ENCODE measurements around the gene RNASE1.

DNA sequence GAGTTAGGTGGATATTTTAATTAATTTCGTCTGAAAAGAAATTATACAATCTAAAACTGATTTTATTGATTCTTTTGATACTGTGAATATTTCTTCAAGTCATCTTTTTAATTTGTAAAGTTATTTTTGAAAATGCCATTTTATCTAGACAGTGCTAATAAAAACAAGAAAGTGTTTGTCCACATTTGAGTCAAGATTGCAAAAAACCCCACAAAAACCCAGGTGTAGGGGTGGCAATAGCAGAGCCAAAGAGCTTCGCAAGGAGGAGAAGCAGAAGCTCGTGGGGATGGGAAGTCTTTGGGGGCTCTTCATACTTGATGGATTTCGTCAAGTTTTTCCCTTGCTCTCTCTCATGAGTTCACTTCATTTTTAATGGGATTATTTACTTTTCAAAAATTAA is 15.6 kb downstream of the RNASE1 start:
- TF ChIP-seq, protein P1, sequence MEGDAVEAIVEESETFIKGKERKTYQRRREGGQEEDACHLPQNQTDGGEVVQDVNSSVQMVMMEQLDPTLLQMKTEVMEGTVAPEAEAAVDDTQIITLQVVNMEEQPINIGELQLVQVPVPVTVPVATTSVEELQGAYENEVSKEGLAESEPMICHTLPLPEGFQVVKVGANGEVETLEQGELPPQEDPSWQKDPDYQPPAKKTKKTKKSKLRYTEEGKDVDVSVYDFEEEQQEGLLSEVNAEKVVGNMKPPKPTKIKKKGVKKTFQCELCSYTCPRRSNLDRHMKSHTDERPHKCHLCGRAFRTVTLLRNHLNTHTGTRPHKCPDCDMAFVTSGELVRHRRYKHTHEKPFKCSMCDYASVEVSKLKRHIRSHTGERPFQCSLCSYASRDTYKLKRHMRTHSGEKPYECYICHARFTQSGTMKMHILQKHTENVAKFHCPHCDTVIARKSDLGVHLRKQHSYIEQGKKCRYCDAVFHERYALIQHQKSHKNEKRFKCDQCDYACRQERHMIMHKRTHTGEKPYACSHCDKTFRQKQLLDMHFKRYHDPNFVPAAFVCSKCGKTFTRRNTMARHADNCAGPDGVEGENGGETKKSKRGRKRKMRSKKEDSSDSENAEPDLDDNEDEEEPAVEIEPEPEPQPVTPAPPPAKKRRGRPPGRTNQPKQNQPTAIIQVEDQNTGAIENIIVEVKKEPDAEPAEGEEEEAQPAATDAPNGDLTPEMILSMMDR (IDR thresholded peaks at IDR 0.05; ENCODE audit: low read depth, low read length) = no peak
- no peak for TF ChIP-seq EZH2phosphoT487 (IDR thresholded peaks at IDR 0.05; ENCODE audit: low read depth)

All from OCI-LY3 (cell line).